GOT3 (cell line): ENCODE measurements around the gene APRT.
"Not testable (repeated sequence)": the region's sequence is repeated elsewhere in the genome, so short reads cannot be mapped to it uniquely, and the experiment has no call there.

Source experiments
- DNase-seq: peaks from one replicate; lab custom pipeline; 2025; ENCODE audit warnings: mixed read lengths; lab: John Stamatoyannopoulos, UW

APRT gene

GRCh38 chr16:88772871-88773811, 38.6 kb downstream of the APRT start:
- no peak for DNase-seq

GRCh38 chr16:88771781-88772180, 39.9 kb downstream of the APRT start:
- DNase-seq: not testable (repeated sequence)

- DNase-seq: no peak
These were observed 40.4 kb downstream of the APRT start for GRCh38 chr16:88771294-88771772.

GRCh38 chr16:88770461-88771293, 41.1 kb downstream of the APRT start:
- no peak for DNase-seq

- DNase-seq: no peak
These were observed 41.9 kb downstream of the APRT start for GRCh38 chr16:88769617-88770460.

GRCh38 chr16:88768071-88768783, 43.5 kb downstream of the APRT start:
- DNase-seq: no peak

- DNase-seq: no peak
These were observed 44.1 kb downstream of the APRT start for GRCh38 chr16:88767546-88768070.

GRCh38 chr16:88766975-88767374, 44.8 kb downstream of the APRT start:
- no peak for DNase-seq

- no peak for DNase-seq
These were observed 46.8 kb downstream of the APRT start for GRCh38 chr16:88764913-88765349.

- no peak for DNase-seq
These were observed 47.6 kb downstream of the APRT start for GRCh38 chr16:88764080-88764479.

- no peak for DNase-seq
These were observed 48.1 kb downstream of the APRT start for GRCh38 chr16:88763502-88764053.

GRCh38 chr16:88762941-88763340, 48.8 kb downstream of the APRT start:
- no peak for DNase-seq

GRCh38 chr16:88762258-88762870, 49.4 kb downstream of the APRT start:
- no peak for DNase-seq

GRCh38 chr16:88761830-88762229, 49.9 kb downstream of the APRT start:
- no peak for DNase-seq

- DNase-seq: no peak
These were observed 50.6 kb downstream of the APRT start for GRCh38 chr16:88761143-88761534.

- DNase-seq: no peak
These were observed 51.1 kb downstream of the APRT start for GRCh38 chr16:88760424-88761142.

GRCh38 chr16:88759976-88760350, 51.8 kb downstream of the APRT start:
- DNase-seq: no peak
